GM19023 (cell line): ENCODE measurements around the gene KCNH4.
A peak's percentile ranks its signal among the peaks of the same experiment; 100 is the strongest.
"Not testable (repeated sequence)": the region's sequence is repeated elsewhere in the genome, so short reads cannot be mapped to it uniquely, and the experiment has no call there.

ENCODE experiments used
- ATAC-seq: cut with Tn5 transposase; IDR thresholded peaks from one replicate; pipeline ENCODE4 v1.9.1; 2021; ENCODE audit warnings: mild to moderate bottlenecking, moderate library complexity; ENCODE audit not compliant: unreplicated experiment

The KCNH4 gene

DNA sequence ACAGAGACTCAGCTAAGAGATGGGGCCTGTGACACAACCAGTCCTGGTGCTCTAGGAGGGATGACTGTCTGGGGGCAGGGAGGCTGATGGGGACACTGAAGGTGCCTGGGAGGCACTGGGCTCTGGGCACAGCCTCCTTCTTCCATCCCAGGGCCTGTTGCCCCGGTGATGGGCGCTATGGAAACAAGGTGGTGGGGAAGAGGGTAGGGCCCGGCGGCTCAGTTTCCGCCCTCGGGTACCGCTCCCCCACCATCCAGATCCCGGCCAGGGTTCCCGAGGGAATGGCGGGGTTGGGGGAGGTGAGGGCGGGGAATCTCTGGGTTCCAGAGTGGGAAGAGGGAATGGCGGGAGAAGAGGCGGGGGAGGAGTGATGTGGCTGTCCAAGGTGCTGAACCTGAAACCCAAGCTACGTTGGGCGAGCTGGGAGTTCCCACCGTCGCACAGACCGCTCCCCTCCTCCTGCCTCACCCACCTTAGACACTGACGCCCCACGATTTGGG lies 981 bp downstream of the KCNH4 start:
- no peak for ATAC-seq

DNA sequence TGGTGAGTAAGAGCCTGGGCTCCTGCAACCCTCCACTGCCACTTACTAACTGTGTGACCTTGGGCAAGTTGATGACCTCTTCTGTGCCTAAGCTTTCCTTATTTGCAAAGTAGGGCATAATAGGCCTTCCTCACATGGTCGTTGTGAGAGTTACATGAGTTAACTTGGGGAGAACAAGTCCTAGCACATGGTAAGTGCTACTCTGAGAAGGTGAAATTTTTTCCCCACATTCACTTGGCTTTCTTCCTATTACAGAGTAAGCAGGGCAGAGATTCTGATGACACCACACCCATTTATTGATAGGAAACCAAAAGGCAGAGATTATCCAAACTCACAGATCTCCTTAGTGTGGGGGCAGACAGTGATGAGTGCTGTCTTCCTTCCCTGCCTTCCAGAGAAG lies 1.6 kb downstream of the KCNH4 start:
- ATAC-seq: no peak

DNA sequence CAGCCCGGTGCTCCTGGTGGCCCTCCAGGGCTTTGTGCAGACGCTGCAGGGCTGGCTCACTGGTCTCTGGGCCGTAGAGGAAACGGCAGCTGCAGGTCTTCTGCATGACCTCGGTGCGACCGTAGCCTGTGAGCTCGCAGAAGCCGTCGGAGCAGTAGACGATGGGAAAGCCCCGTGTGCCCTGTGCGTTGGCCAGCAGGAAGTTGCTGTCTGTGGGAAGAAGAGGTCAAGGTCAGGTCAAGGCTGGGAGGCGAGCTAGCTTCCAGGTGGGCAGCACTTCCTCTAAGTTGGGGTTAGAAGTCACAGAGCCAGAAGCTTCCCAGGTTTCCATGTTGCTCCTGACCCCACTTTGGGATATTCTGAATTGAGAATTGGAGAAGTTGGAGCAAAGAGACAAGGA lies 2.1 kb downstream of the KCNH4 start:
- peak; percentile 41 for ATAC-seq

DNA sequence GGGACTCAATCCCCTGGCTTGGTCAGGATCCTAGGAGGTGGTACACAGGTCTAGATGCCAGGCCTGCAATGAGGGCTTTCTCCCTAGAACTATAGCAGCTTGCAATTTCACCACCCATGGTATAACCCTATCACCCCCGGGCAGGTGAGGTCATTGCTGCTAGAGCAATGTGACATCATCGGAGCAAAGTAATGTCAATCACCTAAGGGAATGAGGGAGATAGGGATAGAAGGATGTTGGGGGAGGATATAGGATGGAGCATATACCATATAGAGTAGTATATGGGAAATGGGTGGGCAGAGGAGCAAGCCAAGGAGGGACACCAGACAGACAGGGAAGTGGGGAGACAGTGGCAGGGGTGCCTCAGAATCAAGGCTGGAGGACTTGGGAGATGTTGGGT lies 3.3 kb downstream of the KCNH4 start:
- ATAC-seq: no peak

DNA sequence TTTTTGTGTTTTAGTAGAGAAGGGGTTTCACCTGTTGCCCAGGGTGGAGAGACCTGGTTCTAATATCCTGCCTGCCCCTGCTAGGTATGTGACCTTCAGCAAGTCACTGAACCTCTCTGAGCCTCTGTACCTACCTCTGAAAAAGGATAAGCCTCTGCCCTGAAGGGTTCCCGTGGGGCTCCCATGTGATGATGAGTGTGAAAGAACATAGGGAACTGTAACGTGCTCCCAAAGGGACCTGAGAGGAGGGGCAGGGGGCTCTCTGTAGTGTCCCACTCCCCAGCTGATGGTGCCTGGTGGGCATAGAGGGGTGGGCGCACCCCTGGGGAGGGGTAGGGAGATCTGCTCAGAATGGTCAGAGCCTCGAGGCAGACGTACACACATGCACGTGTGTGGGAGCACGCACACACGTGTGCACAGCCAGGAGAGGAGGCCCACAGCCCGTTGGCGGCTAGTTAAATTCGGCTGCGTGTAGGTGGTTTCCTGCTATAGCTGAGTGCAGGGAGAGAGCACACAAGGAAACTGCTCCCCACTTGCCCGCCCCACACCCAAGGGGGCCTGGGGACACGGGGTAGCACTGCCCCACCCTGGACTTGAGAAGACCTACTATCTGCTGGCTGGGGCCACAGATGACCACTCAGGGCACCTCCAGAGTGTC lies 6.7 kb downstream of the KCNH4 start:
- no peak for ATAC-seq

DNA sequence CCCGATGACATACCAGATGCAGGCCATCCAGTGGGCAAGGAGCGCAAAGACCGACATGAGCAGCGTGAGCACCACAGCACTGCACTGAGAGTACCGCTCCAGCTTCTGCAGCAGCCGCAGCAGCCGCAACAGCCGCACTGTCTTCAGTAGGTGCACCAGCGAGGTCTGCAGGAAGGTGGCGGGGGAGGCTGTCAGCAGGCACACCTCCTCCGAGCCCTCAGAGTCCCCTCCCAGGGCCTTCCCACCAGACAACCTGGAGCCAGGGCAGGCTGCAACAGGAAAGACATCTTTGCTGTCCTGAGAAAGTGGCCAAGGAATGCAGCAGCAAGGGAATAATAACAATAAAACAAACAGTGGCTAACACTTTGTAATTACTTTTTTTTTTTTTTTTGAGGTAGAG lies 9.1 kb downstream of the KCNH4 start:
- no peak for ATAC-seq

DNA sequence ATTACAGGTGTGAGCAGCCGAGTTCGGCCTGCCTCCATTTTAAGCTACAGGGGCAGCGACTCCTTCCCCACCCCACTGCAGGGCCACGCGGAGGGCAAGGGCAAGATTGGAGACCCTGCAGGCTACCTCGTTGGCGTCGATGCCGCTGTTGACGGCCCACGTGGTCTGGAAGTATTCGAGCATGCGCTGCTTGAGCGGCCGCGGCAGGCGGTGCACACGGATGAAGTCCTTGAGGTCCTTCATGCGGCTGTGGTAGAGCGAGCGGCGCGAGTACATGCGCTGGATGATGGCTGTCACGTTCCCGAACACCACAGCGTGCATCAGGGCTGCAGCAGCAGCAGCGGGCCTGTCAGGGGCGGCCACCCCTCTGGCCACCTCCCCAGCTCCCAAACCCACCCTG lies 11.6 kb downstream of the KCNH4 start:
- no peak for ATAC-seq

DNA sequence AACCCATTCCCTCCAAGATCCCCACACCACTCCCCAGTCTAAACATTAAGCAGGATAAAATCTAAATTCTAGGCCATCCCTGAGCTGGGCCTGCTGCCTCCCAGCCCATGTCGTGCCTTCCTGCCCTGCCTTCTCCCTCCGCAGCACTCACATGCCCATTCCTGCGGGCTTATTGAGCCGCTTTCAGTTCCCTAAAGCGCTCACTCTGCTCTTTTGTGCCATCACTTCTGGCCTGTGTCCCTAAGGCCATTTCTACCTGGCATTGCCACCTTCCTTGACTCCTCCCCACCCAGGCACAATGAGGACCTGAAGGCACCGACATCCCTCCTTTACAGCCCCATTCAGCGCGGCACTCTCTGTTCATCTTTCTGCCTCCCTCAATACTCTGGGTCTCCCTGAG lies 13.1 kb downstream of the KCNH4 start:
- ATAC-seq: no peak

DNA sequence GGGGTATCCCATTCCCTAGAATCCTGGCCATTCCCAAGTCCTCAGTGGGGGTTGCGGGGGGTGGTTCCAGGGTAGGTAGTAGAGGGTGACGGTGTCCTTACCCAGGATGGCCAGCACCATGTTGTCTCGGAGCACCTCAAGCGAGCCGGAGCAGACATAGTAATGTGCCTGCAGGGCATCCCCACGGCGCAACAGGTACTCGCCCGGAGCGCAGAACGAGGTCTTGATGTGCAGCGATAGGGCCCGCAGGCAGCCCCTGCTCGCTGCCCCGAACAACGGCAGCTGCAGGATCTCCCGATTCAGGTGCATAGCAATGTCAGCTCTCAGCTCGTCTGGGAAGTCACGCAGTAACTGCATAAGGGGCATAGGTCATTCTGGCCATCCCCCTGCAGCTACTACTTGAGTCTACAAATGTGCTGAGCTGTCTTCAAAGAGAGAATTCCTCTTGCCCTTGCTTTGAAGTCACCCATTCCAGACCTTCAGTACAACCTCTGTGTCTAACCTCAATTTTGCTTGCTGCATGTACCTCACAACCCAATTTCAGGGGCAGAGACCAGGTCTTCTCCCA lies 14.7 kb downstream of the KCNH4 start:
- no peak for ATAC-seq

DNA sequence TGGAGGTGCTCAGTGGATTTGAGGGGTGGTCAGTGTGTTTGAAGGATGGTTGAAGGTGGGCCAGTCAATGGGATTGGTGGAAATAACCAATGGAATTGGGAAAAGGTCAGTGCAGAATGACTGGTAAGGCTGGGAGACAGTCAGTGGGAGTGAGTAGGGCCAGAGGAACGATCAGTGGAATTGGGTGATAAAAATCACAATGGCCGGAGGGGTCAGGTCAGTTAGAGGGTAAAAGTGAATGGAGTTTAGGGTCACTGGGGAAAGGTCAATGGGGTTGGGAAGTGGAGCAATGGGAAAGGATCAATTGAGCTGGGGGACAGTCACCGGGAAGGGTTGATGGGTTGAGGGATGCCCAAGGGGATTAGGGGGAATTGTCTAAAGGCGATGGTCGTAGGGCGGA lies 15.2 kb downstream of the KCNH4 start:
- ATAC-seq: no peak

DNA sequence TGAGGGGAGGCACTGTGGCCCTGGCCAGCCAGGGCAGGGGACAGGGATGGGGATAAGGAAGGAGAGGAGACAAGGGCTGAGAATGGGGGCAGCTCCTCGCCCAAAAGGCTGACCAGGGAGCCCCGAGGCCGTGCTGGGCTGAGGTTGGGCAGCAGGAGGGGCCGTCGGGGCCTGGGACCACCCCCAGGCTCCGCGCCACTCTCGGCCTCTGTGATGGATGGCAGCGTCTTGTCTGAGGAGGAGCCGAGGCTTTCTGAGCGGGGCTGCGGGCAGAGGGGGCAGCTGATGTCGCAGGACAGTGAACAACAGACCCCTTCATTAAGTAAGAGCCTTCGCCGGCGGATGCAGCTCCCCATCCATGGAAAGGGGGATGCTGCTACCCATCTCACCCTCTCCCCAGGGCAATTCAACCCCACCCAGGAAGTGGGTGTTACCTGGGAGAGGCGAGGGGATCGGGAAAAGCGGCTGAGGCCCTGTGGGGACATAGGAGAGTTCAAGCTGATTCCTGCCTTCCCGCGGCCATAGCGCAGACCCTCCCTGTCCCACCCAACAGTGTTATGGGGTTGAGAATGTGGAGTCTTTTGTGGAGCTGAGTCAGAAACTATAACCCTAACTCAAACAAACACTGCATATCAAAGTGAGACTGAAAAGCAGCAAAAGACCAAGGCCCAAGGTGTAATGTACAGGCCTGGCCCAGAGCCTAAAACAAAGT lies 17.1 kb downstream of the KCNH4 start:
- ATAC-seq: no peak

DNA sequence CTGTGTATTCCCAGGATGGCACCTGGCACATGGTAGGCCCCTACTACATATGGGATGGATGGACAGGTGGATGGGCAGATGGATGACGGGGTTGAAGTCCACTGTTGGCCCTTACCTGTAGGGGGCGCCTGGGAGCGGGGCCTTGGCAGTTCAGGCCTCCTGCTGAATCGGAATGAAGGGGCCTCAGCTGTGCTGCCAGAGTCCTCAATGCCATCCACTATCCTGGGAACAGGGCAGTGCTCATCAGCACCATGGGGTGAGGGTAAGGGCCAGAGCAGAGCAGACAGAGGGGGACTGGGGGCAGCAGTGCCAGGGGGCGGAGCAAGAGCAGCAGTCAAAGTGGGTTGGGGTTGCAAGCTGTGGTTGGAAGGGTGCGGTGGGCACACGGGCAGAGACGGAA lies 17.8 kb downstream of the KCNH4 start:
- no peak for ATAC-seq

DNA sequence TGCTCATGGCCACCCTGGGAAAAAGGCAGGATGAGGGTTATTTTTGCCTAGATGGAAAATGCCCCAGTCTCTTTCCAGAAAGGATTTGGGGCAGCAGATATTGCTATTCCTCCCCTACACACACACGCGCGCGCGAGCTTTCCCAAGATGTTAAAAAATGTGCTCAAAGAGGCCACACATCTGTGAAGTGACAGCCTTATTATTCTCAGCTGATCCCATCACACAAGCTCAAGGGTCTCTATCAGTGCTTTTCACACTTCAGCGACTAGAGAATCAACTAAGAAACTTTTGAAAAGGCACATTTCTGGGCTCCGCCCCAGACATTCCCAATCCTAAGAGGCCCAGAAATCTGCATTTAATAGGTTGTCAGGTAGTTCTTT lies 20.4 kb downstream of the KCNH4 start:
- ATAC-seq: no peak

DNA sequence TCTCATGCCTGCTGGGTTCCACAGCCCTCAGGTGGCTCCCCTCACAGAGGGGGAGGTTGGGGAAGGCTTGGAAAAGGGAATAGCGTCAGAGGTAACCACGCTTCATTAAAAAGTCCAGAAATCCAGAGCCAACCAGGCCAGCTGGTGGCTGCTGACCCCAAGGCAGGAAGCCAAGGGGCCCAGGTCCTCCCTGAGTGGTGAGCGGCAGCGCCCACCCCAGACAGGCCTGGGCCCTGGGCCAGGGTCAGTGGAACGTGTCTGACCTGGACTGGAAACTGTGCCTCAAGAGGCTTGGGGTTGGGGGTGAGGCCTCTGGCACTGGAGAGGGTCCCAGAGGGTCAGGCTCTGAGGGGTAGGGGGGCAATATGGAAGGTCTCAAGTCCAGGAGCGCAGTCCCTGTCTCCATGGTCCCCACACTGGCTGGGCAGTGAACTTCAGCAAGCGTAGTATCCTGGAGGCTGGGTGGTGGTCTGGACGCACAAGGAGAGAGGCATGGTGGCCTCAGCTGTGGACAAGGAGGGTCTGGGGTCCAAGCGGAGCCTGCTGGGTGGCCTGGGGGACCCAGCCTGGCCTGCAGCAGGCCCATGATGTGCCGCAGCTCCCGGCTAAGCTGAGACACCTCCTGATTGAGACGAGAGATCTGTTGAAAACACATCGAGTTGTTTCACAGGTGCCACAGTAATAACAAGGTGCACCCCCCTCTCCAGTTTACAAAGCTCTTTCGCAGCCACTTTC lies 21.0 kb downstream of the KCNH4 start:
- ATAC-seq: no peak

DNA sequence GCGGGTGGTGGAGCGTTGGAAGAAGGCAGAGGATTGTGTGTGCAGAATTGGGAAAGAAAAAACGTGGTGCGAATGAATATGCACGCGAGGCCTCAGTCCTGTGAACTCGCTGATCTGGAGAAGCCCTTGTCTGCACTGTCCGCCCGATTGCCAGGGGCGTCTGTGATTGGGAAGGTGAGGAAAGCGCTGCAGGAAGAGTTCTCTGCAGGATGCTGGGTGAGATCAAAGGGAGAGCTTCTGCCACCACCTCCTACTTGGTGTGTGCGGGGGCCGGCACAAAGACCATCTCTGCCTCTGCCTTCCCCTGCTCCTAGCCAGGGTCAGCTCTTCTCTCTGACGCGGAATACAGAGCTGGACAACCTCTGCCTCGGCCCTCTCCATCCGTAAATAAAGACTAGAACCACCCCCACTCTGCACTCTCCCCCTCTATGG lies 25.3 kb downstream of the KCNH4 start:
- no peak for ATAC-seq

DNA sequence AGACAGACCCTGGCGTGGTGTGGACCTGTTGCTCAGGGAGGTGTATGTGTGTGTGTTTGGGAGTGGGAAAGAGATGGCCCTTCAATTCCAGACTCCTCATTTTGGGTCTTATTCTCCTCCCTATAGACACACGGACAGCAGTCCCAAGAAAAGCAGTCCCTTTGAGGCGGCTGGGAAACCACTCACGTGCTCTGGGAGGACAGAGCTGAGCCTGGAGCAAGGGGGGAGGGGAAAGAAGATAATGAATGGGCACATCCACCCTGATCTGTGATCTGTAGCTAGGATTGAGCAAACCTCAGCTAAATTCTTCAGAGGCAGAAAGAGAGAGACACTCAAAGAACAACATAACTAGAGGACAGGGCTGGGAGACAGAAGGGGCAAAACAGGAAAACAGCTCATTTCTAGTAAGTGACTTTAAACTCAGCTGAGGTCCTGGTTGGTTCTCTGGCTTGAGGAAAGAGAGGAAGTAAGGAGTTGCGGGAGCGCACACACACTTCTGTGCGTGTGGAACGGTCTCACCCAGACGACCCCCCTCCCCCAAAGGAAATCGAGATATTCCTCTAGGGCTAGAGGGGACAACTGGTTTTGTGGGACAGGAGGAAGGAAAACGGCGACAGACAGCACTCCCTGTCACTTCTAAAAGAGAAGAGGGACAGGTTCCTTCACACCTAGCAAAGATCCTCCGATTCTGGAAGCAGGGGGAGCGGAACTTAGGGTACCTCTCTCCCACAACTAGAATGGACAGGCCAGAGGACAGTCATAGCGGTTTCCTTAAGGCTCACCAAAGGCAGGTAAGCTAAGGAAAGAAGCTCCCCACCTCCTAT lies 26.8 kb downstream of the KCNH4 start:
- no peak for ATAC-seq

DNA sequence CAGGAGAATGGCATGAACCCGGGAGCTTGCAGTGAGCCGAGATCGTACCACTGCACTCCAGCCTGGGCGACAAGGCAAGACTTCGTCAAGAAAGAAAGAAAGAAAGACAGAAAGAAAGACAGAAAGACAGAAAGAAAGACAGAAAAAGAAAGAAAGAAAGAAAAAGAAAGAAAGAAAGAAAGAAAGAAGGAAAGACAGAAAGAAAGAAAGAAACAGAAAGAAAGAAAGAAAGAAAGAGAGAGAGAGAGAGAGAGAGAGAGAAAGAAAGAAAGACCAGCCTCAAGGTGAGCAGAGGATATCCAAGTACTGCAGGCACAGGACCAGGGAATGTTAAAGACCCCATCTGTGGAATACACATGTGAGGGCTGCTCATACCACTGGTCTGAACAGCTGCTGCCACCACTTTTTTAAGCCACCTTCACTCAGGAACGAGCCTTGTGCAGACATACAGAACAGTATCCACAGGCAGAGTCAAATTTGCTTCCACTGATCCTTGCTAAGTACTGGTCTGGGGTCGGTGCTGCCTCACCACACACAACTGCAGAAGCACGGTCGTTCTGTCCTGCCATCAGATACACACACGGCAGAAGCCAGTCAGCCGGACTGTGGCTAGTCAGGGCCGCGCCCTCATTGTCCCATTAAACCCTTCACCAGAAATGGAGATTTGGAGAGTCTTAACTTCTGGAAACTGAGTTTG lies 33.9 kb downstream of the KCNH4 start:
- ATAC-seq: no peak

DNA sequence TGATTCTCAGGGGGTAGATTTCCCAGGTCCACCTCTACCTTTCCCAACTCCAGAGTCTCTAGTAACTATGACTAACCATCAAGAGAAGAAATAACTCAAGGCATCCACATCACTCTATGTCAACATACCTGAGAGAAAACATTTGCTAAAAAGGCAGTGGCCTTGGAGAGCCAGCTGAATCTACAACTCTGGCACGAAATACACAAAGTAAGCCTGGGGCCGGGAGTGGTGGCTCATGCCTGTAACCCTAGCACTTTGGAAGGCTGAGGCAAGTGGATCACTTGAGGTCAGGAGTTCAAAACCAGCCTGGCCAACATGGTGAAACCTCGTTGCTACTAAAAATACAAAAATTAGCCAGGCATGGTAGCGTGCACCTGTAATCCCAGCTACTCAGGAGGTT lies 37.8 kb downstream of the KCNH4 start:
- ATAC-seq: not testable (repeated sequence)

DNA sequence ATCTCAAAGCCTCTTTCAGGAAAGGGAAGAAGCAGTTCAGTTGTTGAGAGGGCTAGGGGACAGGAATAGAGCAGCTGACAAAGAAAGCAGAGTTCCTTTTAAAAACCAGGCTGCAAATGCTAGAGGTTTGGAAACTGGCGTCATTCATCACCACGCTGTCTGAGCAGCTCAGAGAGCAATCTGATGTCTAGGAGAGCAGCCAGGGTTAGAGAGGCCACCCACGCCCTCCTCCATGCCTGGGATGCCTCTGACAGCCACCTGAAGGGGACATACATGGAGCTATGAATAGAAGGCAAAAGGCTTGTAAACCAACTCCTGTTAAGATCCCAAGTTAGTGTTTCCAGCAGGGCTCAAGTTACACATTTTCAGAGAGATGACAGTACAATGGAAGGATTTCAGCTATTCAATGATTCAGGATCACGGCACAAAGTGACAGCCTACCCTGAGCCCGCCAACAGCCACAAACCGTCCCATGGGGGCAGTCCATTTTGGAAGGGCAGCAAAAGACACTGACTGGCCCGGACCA lies 38.5 kb downstream of the KCNH4 start:
- ATAC-seq: no peak

DNA sequence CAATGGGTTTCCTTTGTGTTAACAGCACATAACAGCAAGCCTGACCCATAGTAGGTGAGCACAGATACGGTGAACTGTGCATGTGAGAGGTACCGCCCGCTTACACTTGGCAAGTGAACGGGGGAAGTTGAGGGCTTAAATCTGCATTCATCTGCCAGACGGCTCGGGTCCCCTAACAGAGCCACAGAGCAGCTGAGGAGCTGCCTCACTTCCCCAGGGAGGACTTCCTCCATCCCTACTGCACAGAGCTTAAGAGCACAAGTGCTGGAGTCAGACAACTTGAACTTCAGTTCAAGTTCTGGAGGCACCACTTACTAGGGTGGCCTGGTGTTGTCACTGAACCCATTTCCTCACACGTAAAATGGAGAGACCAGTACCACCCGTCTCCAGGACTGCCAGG lies 39.6 kb downstream of the KCNH4 start:
- ATAC-seq: no peak
